ENCODE data around the gene SCGB3A1.

Gene SCGB3A1

DNA sequence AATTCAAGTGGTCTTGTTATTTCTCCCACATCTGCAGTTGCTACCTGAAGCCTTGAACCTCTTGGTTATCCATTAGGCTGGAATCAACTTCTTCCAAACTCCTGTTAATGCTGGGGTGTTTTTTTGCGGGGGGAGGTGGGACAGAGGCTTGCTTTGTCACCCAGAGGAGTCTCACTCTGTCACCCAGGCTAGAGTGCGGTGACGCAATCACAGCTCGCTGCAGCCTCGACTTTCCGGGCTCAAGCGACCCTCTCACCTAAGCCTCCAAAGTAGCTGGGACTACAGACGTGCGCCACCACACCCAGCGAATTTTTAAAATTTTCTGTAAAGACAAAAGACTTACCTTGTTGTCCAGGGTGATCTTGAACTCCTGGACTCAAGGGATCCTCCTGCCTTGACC lies 4.4 kb downstream of the SCGB3A1 start:
- DNase-seq (ENCODE audit: low read depth) = no peak

DNA sequence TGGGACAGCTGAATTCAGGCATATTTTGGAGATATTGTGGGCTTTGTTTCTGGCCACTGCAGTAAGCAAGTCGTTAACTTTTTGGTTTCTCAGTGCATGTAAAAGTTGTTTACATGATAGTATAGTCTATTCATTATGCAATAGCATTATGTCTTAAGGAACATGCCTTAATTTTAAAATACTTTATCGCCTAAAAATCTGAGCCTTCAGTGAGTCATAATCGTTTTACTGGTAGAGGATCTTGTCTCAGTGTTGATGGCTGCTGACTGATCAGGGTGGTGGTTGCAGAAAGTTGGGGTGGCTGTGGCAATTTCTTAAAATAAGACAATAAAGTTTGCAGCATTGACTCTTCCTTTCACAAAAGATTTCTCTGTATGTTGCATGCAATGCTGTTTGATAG lies 5.1 kb downstream of the SCGB3A1 start:
- DNase-seq (ENCODE audit: low read depth) = no peak

DNA sequence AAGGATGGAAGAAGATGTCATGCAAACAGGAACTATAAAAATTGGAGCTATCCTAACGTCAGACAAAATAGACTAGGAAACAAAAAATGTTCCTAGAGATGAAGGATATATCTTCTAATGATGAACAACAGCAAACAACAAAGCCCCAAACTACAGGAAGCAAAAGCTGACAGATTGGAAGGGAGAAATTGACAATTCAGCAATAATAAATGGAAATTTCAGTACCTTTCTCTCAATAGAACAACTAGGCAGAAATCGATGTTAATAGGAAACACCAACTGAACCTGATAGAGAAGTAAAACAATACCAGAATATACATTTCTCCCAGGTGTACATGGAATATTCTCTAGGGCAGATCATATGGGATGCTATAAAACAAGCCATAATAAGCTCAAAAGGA lies 7.6 kb downstream of the SCGB3A1 start:
- DNase-seq (ENCODE audit: low read depth) = no peak

DNA sequence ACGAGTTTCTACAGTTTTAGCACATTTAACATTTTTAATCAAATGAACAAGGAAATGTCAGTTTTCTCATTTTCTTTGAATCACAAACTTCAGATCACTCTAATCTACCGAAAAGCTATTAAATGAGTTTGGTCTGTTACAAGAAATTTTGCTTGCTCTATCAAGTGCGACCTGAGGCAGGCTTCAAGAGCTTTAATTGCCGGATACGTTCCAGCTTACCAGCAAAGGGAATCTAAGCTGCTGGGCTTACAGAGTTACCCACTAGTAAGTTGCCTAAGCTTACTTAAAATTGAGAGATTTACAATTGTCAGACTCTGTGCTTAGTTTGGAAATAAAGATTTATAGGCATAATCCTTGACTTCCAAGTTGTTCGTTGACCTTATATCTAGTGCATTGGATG lies 10.6 kb downstream of the SCGB3A1 start:
- DNase-seq (ENCODE audit: low read depth) = no peak

DNA sequence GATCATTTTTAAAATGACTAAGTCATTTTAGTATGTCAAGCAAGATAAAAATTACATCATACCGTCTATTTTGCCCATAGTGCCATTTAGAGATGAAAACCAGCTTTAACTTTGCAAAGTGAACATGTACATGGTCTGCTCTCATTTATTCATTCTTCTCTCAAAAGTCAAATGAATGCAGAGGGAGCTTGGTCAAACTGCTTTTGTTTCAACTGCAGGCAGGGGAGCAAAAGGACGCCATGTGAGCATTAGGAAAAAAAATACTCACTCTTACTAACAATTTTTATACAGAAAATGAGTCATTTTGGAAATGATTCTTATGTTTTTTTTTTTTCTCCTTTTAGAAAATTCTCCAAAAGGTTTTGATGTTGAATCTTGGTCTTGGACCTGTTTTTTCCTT lies 15.7 kb downstream of the SCGB3A1 start:
- DNase-seq (ENCODE audit: low read depth) = no peak

DNA sequence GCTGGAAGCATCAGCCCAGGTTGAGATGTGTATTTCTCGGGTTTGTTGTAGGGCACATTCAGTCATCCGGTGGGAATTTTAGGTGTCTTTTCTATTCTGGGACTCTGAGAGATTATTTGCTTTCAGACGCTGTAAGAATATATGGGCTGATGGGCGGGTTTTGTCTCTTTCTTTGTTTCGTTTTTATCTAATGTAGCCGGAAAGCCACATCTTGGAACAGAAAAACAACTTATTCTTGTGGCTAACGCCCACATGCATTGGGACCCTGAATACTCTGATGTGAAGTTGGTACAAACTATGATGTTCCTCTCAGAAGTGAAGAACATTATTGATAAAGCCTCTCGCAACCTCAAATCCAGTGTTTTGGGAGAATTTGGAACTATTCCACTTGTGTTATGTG lies 22.4 kb downstream of the SCGB3A1 start:
- DNase-seq (ENCODE audit: low read depth) = no peak

DNA sequence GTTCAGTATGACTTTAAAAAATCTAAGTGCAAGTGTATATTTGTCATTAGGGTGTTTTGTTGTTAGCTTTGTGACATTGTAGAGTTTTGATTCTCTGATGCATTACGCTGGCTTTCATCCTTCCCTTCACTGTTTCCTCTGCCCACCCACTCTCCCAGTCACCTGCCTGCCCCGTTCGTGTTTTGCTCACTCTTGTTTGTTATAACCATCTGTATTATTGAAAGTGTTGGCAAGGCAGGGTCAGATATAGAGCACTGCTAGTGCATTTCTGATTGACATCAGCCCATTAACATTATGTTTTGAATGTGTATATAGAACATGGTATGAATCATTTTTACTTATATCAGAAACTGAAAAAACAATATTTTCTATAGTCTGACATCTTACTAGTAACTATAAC lies 27.3 kb downstream of the SCGB3A1 start:
- DNase-seq (ENCODE audit: low read depth) = no peak

DNA sequence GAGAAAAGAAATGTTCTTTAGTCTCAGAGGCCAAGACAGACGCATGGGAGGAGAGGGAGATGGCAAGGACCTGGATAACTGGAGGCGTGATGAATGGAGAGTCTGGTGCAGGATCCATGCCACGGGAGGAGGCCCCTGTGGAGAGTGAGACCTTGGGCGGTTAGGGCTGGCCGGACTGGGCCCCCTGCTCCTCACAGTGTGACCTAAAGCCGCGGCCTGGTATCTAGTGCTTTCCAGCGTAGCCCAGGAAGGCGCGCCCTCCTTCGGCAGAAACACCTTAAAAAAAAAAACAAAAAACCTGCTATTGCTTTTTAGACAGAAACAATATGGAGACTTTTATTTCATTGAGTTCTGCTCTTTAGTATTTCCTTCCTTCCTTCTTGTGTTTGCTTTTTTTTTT lies 33.1 kb downstream of the SCGB3A1 start:
- no peak for DNase-seq (ENCODE audit: low read depth)

DNA sequence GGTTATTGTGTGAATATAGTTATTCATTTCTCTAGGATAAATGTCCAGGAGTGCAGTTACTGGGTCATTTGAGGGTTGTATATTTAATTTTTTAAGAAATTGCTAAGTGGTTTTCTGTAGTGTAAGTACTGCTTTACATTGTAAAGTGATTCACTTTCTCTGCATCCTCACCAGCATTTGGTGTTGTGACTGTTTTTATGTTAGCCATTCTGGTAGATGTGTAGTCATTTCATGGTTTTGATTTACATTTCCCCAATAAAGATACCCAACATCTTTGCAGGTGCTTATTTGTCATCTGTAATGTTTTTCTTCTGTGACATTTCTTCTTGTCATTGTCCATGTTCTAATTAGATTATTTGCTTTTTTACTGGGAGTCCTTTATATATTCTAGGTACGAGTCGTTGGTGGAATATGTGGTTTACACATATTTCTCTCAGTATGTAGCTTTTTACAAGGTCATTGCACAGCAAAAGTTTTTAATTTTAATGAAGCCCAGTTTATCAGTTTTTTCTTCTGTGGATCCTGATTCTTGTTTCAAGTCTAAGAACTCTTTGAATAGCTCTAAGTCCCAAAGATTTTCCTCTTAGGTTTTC lies 34.0 kb downstream of the SCGB3A1 start:
- no peak for DNase-seq (ENCODE audit: low read depth)

DNA sequence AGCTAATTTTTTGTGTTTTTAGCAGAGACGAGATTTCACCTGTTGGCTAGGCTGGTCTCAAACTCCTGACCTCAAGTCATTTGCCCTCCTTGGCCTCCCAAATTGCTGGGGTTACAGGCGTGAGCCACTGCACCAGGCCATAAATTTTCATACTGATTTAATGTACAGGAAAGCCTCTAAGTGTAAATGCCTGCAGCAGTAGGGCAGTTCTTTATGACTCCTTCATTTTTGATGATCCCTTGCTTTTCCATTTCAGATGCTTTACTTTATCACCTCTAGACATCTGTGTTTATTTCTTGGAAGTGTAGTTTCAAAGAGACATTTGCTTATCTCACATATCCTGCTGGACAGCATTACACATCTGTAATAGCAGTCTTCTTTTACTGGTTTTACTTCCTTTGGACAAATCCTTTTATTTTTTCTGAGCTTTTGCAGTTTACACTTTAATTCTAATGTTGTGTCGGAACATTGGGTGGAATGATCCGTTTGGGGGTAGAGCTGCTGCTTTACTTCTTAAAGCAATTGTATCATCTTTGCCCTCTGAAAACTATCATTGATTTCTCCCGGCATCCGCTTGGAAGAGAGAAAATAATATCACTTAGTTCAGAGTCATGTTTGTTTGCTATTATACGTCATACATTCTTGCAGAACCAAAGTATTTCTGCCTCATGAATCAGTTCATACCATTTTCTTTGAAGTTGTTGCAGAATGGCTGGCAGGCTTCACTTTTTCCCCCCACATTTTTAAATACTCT lies 36.0 kb downstream of the SCGB3A1 start:
- DNase-seq (ENCODE audit: low read depth) = no peak

DNA sequence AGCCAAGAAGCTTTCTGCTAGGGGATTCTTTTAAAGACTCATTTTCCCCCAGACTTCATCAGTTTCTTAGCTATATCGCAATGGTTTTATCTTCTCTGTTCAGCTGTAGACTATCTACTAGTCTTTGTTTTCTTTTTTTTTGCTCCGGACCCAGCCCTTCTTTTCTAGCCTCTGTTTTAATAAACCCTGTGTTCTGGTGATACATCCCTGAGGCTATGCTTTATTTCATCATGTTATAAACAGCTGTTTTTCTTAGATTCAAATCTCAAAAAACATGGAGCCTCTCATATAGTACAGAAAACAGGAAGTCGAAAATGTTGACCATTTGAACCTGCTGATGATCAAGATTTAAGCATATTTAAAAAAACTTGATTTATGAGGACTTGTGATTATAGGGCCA lies 37.8 kb downstream of the SCGB3A1 start:
- DNase-seq (ENCODE audit: low read depth) = no peak

DNA sequence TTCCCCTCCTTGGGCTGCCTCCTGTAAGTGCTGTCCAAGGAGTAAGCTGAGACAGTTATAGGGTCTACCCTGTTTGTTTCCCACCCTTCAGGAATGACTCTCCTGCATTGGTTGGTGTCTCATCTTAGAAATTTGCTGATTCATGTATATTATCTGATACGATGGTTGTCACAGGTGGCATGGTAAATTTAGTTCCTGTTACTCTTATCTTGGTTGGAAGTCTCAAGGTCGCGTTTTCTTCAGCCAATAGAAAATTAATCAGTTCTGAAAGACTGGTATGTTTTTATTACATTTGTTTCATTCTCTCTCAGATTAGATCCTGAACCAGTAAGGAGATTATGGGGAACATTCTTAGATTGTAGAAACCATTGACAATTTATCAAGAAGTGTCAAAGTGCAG lies 42.7 kb downstream of the SCGB3A1 start:
- no peak for DNase-seq (ENCODE audit: low read depth)

DNA sequence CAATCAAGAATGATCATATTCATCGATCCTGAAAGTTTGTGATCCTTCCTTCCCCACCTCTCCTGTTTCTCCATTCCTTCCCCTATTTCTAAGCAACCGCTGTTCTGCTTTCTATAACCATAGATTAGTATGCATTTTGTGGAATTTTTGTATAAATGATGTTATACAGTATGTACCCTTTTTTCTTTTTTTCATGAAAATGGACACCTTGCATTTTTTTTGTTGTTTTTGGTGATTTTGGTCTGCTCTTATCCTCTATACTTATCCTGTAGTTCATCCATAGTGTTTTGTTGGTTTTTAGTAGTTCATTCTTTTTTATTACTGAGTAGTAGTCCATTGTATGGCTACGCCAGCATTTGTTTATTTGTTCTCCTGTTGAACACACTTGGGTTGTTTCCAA lies 46.1 kb downstream of the SCGB3A1 start:
- no peak for DNase-seq (ENCODE audit: low read depth)

DNA sequence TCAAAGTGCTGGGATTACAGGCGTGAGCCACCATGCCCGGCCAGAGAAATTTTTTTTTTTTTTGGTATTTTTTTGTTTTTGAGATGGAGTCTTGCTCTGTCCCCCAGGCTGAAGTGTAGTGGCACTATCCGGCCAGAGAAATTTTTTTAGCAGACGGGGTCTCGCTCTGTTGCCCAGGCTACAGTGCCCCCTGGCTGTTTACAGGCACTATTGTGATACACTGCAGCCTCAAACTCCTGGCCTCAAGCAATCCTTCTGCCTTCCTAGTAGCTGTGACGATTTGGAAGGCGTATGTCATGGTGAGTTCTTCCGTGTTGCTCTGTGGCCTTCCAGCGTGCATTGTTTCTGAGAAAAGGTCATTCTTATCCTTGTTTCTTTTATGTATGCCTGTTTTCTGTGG lies 49.6 kb downstream of the SCGB3A1 start:
- DNase-seq (ENCODE audit: low read depth) = no peak

Data from stimulated activated CD8-positive, alpha-beta memory T cell treated with anti-CD3 and anti-CD28 coated beads, Interleukin-12 subunit alpha, Interleukin-12 subunit beta, amount 100 ng/mL, for 4 hours (primary cell).